Activated CD8-positive, alpha-beta memory T cell treated with anti-CD3 and anti-CD28 coated beads for 1 hour (primary cell): ENCODE data around the gene ZNF521.

Source experiments
- DNase-seq, 2 donors: peaks; one replicate each; pipeline ENCODE4 v3.0.0-alpha.2; 2020; ENCODE audit warnings: low read depth in 1 of 2; ENCODE audit errors: extremely low read depth in 1 of 2

ZNF521 gene

GRCh38 chr18:25340762-25341161 is 11.2 kb downstream of the ZNF521 start:
- DNase-seq, result no peak

- DNase-seq, result no peak
Observed at GRCh38 chr18:25335676-25336075, 16.3 kb downstream of the ZNF521 start.

GRCh38 chr18:25335062-25335461 is 16.9 kb downstream of the ZNF521 start:
- no peak for DNase-seq

GRCh38 chr18:25334588-25334987 is 17.4 kb downstream of the ZNF521 start:
- DNase-seq, result no peak

- DNase-seq, result no peak
Observed at GRCh38 chr18:25332002-25332401, 20.0 kb downstream of the ZNF521 start.

GRCh38 chr18:25329783-25330182 is 22.2 kb downstream of the ZNF521 start:
- no peak for DNase-seq

- DNase-seq, result no peak
Observed at GRCh38 chr18:25327584-25327983, 24.4 kb downstream of the ZNF521 start.

GRCh38 chr18:25326361-25326952 is 25.5 kb downstream of the ZNF521 start:
- no peak for DNase-seq

- no peak for DNase-seq
Observed at GRCh38 chr18:25322806-25323205, 29.2 kb downstream of the ZNF521 start.

- DNase-seq, result no peak
Observed at GRCh38 chr18:25316381-25317018, 35.5 kb downstream of the ZNF521 start.

- no peak for DNase-seq
Observed at GRCh38 chr18:25314838-25315190, 37.2 kb downstream of the ZNF521 start.

- DNase-seq, result no peak
Observed at GRCh38 chr18:25314151-25314837, 37.7 kb downstream of the ZNF521 start.

- no peak for DNase-seq
Observed at GRCh38 chr18:25313268-25313667, 38.7 kb downstream of the ZNF521 start.

- DNase-seq, result no peak
Observed at GRCh38 chr18:25310045-25310444, 41.9 kb downstream of the ZNF521 start.

- DNase-seq, result no peak
Observed at GRCh38 chr18:25308381-25308780, 43.6 kb downstream of the ZNF521 start.

- no peak for DNase-seq
Observed at GRCh38 chr18:25307192-25307591, 44.8 kb downstream of the ZNF521 start.

- no peak for DNase-seq
Observed at GRCh38 chr18:25306671-25307070, 45.3 kb downstream of the ZNF521 start.

GRCh38 chr18:25305584-25305983 is 46.4 kb downstream of the ZNF521 start:
- no peak for DNase-seq

GRCh38 chr18:25300492-25300891 is 51.5 kb downstream of the ZNF521 start:
- no peak for DNase-seq

- no peak for DNase-seq
Observed at GRCh38 chr18:25299426-25300300, 52.3 kb downstream of the ZNF521 start.

GRCh38 chr18:25298853-25299274 is 53.1 kb downstream of the ZNF521 start:
- DNase-seq, result no peak
